GM18511 (cell line): ENCODE measurements around the gene LMCD1.
"Not testable (repeated sequence)": the region's sequence is repeated elsewhere in the genome, so short reads cannot be mapped to it uniquely, and the experiment has no call there.

Experiments used
- ATAC-seq: cut with Tn5 transposase; IDR thresholded peaks from one replicate; pipeline ENCODE4 v1.9.1; 2021; ENCODE audit warnings: mild to moderate bottlenecking, moderate library complexity; ENCODE audit not compliant: unreplicated experiment

Gene LMCD1

DNA sequence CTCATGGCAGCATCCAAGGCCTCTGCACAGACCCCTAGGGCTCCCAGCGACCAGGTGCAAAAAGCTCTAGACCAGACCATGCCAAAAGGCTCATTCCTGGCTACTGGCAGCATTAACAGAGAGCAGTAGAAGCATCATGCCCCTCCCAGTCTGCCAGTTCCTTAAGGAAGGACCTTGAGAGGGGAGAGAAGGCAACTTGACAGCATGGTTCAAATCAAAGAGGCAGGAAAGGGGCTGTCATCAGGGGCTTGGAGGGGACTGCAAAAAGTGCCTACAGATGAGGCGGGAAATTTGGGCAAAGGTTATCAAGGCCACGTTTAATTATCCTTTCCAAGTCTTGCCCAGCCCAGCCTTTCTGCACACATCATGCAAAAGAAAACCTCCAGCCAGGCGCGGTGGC, 78.3 kb downstream of the LMCD1 start:
- no peak for ATAC-seq

GRCh38 chr3:8580434-8580833, 78.8 kb downstream of the LMCD1 start:
- ATAC-seq = not testable (repeated sequence)

DNA sequence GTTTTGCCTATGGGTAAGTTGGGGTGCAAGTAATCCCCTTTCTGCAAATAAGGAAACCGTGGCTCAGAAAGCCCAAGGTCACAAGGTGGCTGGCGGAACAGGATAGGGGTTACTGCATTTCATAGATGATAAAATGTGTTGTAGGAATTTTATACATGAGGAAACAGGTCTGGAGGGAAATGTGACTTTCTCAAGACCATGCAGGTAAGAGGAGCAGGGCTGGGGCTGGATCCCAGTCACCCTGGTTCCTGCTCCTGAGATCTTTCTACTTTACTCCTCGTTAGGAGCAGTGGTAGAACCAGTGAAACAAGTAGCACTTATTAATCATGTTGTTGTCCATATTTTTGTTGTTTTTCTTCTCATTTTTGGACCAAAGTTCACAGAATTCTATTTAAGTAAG, 79.8 kb downstream of the LMCD1 start:
- no peak for ATAC-seq

DNA sequence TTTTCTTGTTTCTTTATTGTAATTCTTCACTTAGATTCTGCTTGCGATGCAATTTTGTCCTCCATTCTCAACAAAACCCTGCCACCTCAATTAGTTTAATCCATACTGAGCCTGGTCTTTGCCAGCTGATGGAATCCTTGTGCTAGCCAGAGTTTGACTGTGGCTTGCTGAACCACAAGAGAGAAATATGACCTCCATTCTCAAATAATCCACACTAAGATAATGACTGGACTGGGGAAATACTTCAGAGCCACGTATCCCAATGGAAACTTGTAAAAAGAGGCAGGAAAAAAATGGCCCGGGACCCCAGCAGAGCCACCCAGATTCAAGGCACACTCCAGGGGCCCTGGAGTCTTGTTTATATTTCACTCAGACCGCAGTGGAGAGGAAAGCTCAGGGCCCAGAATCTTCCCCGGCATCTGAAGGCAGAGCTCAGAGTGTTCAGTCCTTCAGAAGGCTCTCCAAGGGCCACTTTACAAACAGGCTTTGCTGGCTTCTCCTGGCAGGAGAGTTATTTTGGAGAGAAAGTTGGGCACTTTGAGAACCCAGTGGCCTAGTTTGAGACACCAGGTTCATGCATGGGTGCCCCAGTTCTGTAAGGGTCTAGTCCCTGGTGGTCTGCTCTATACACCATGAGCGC, 80.3 kb downstream of the LMCD1 start:
- ATAC-seq = no peak

DNA sequence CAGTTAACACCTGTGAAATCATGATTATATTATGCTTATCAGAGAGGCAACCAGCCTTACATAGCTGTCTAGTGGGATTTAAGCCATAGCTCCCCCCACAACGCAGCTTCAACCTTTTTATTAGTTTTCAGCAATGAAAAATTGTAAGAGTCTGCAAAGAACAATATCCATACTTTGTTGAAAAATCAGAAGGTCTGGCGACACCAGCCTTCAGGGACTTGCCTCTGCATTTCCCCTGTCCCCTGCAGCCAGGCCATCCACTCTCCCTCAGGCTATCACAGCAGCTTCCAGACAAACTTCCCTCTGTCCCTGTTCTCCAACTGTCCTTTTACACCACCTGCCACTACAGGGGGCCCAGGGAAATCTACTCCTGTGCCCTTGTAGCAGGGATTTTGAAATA, 83.0 kb downstream of the LMCD1 start:
- no peak for ATAC-seq

GRCh38 chr3:8589880-8590556, 88.4 kb downstream of the LMCD1 start:
- ATAC-seq = no peak

DNA sequence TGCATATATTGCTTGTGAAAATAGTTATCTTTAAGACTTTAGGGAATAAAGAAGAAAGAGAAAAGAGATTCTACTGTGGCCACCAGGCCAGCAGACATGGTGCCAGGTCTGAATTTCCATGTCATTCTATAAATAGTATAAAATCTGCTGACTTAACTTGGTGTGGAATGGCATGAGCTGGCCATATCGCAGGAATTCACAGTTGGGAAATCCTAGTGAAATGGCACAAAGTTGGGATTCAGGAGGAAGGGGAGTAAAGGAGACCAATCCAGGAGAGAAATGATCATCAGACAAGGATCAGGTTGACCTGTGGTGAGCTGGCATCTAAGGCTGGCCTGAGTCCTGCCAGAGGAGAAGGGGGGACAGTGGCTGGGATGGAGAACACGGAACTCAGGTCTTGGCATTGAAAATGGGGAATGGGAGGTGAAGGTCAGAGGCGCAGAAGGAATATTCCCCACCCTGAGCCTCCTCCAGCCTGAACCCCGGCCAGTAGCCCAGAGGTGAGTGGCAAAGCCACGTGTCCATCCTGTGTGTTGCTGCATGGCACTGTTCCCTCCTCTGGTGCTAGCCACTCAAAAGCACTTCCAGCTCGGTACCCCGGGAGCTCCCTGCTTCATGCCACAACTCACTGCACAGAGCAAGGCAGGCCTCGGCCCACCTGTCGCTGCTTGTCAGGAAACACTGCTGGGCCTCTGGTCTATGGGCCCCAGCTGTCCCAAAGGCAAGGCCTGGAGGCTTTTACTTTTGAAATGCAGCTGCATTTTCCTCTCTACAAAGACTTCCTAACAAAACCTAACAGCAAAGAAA, 91.6 kb downstream of the LMCD1 start:
- no peak for ATAC-seq

DNA sequence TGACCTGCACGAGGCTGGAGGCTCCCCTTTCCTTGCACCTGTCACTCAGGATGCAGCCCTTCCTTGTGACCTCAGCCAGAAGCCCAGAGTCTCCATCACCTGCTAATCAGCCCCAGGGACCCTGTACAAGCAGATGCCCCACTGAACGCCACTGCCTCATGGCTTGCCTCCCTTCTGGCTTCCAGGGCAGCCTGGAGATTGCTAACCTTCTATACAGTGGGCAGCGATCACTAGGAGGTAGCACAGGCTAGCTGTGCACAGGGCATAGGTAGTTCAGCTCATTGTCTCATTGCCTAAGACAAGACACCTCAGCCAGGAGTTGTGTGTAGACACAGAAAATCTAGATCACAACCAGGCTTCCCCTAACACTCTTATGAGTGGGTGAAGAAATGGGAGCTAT, 93.6 kb downstream of the LMCD1 start:
- no peak for ATAC-seq

DNA sequence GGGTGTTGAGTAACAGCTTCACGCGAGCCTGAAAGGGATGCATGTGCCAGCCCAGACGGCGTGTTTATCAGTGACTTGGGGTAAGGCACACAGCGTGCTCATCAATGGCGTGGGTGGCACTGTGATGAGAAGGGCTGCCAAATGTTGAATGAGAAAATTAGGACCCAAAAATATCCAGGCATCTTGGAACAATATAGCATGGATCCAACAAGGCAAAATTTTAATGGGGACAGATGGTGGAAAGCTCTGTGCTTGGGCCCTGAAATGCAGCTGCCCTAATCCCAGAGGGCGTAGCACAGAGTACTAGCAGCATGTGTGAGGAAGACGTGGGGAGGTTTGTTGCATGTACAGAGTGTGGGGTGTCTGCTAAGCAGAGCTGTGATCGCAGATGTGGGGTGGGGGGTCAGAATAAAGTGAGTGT, 94.1 kb downstream of the LMCD1 start:
- ATAC-seq = no peak

DNA sequence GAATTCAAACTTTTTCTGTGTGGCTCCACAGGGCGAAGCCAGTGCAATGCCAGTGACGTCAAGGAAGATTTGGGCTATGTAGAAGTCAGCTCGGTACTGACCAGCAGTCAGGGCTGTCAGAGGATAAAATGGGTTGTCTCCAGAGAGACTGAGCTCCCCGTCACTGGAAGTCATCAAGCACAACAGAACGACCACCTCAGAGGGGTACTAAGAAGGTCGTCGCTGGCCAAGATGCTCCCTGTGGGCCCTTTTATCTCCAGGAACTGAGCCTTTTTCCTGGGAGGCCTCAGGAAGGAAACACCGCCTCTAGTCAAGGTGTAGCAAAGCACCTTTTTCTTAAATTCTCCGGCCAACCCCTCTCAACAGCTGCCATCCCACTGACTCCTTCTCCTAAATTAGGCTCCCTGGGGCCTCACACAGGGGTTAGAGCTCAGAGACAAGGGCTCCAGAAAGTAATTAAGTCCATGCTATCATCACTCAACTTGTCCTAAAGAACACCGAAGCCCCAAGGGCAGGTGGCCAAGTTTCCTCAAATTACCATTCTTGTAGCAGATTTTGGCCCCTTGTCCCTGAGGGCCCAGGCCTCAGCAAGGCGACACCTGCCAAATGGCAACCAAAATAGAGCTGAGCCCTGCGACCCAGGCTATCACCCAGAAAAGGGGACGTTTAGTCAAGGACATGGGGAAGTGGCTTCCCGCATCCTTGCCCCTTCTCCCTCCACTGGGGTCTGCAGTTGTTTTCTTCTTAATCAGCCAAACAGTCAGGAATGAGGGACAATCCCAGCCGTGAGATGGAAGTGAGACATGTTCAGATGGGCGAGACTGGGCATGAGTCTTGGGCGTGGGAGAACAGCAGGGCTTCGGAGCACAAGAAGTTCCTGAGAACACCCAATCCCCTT, 94.9 kb downstream of the LMCD1 start:
- ATAC-seq = no peak

DNA sequence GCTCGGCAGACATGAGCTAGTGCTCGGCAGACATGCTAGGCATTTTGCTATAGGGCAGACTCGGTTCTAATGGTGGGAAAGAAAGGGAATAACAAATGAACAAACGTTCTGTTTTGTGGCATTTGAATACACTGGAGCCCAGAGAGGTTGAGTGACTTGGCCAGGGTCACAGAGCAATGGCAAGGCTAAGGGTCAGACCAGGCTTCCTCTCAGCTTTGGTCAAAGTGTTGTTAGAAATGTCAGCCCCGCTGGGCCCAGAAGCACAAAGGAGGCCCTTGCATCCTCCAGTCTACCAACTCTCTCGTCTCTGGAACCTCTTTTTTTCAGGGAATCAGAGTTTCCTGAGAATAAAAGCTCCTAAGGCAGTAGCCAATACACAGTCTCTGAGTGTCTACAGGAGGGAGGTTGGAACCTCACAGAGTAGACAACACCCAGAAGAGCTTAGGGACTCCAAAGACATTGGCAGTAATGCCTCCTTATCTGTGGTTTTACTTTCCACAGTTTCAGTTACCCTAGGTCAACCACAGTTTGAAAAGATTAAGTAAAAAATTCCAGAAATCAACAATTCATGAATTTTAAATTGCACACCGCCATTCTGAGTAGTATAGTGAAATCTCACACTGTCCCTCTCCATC, 95.7 kb downstream of the LMCD1 start:
- no peak for ATAC-seq

DNA sequence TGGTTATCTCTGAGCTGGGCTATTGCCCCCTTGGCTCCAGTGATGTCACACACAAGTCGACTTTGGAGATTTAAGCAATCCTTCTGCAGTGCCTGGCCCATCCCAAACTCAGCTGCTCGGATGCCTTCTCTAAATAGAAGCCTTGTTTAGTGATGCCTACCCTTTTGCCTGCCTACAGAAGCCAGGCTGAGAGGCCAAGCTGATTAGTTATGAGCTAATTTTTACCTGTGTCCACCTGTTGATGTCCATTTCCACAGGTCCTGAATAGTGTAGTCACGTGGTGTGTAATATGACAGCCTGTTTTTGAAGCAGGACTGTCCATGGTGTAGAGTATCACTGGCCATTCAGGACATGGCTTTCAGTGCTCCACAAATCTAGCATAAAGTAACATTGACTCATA, 97.5 kb downstream of the LMCD1 start:
- no peak for ATAC-seq

DNA sequence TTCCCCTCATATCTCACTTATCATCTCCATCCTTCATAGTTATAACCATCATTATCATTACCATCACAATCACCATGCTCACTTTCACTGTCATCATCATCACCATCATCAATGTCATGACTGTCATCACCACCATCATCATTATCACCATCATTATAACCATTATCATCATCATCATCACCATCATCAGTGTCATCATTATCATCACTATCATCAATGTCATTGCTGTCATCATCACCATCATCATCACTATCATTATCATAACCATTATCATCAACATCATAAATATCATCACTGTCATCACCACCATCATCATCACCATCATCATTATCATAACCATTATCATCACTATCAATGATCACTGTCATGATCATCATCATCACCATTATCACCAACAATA, 98.8 kb downstream of the LMCD1 start:
- ATAC-seq = no peak

GRCh38 chr3:8603115-8603710, 101.6 kb downstream of the LMCD1 start:
- ATAC-seq = no peak

DNA sequence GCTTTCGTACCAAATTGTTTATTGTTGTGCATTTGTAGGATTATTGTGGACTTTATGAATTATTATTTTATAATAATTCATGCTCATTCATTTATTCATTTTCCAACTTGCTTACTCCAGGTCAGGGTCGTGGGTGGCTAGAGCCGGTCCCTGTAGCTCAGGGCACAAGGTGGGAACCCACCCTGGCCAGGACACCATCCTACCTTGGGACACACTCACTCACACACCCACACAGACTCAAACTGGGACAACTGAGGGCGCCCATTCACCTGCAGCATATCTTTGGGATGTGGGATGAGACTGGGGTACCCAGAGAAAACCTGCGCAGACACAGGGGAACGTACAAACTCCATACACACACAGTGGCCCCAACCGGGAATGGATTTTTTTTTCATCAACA, 102.4 kb downstream of the LMCD1 start:
- ATAC-seq = no peak

GRCh38 chr3:8604988-8605387, 103.4 kb downstream of the LMCD1 start:
- ATAC-seq = no peak

- ATAC-seq = no peak
These were observed 105.1 kb downstream of the LMCD1 start for GRCh38 chr3:8606701-8607231.

DNA sequence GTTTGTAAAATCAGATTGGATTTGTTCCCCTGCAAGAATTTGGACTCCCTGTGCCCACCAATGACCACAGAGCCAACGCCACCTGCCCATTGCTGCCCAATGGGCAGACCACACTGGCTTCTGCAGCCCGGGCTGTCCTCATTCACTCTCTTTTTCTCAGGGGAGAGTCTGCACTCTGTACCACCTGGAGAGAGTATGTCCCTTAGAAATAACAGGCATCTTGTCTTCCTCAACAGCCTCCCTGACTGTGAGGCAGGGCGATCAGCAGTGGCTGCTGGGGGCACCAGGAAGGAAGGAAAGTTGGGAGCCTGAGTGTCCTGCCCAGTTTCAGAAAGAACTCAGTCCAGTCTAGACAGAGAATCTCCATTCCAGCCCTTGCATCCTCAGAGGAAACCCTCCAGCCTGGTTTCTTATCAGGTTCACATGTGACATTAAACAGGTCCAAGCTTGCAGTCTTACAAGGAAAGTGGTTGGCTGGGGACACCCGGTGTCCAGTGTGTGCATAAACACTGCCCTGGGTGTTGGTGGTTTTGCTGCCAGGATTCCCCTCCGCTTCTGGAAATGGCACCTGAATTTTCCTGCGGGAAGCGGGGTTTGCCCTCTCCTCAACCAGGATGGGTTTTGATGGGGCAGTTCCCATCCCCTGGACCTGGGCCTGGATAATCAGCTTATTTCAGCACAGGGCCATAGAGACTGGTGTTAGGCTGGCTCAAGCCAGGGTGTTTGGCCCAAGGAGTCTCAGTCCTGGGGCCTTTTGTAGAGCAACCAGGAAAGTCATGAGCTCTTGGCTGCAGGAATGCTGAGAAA, 105.8 kb downstream of the LMCD1 start:
- peak; percentile 59 for ATAC-seq
